Hepatic stellate cell (primary cell): ENCODE measurements around the gene ATPAF1.

Experiments used
- DNase-seq: peaks from one replicate; pipeline ENCODE4 v3.0.0; 2011; ENCODE audit warnings: low spot score

Gene ATPAF1

GRCh38 chr1:46585312-46585938, 82.7 kb downstream of the ATPAF1 start:
- DNase-seq: no peak

DNA sequence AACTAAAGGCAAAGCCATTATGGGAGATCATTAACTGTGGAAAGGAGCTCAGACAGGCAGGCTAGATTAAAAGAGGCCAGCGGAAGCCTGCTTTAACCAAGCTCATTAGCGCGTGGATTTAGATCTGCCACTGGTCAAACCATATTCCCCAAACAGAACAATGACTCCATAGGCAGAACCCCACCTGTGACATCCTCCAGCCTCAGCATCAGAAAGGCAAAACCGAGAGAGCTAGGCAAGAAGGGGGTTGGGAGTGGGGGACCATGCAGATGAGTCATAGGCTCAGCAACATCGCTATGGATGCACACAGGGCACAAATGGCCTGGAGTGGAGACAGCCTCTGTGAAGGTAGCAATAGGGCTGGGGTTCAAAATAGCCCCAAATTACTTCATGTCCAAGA, 84.7 kb downstream of the ATPAF1 start:
- DNase-seq: no peak

- DNase-seq: no peak
Observed at GRCh38 chr1:46582972-46583371, 85.2 kb downstream of the ATPAF1 start.
